ENCODE results near the gene ROS1.
"Not testable (repeated sequence)": the region's sequence is repeated elsewhere in the genome, so short reads cannot be mapped to it uniquely, and the experiment has no call there.

ROS1 gene

GRCh38 chr6:117373211-117373813 is 52.4 kb downstream of the ROS1 start:
- no peaks in the 10 kb centered on the region for H3K9me3 ChIP-seq (ENCODE audit: control insufficient read depth, insufficient read depth, low read length)
- H3K27me3 ChIP-seq (ENCODE audit: control insufficient read depth, insufficient read depth, low read length) = no peaks in the 10 kb centered on the region
- no peak overlapping the region for H3K4me3 ChIP-seq (ENCODE audit: low read depth, low read length)
- H3K36me3 ChIP-seq (ENCODE audit: control insufficient read depth, insufficient read depth, low read length) = no peaks in the 10 kb centered on the region
- no peak overlapping the region for H3K9ac ChIP-seq (ENCODE audit: low read depth, low read length)
- peaks cover 5% of the 10 kb centered on the region for H3K4me1 ChIP-seq (ENCODE audit: control insufficient read depth, insufficient read depth, low read length)

GRCh38 chr6:117372289-117372688 is 53.5 kb downstream of the ROS1 start:
- not testable (repeated sequence) for H3K4me3 ChIP-seq (ENCODE audit: low read depth, low read length); H3K4me1 ChIP-seq (ENCODE audit: control insufficient read depth, insufficient read depth, low read length); H3K9ac ChIP-seq (ENCODE audit: low read depth, low read length); H3K36me3 ChIP-seq (ENCODE audit: control insufficient read depth, insufficient read depth, low read length); H3K9me3 ChIP-seq (ENCODE audit: control insufficient read depth, insufficient read depth, low read length); H3K27me3 ChIP-seq (ENCODE audit: control insufficient read depth, insufficient read depth, low read length)

DNA sequence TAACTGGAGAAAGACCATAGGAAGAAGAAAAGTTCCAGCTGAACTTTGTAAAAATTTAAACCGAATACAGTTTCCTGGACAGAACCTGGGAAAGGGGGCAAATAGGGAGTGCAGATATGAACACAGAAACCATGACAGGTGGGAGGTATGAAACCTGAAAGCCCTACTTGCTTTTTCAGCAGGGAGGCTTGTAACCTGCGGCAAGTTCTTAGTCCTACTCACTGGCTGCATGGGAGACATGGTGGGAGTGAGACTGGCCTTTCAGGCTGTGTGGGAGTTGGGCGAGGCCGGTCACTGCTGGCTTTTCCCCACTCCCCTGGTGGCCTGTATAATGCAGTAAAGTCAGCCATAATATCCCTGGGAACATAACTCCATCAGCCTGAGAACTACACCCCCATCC is 54.2 kb downstream of the ROS1 start:
- Histone ChIP-seq H3K9ac (ENCODE audit: low read depth, low read length) (no peak overlapping the region), H3K9me3 (ENCODE audit: control insufficient read depth, insufficient read depth, low read length) (no peaks in the 10 kb centered on the region), H3K36me3 (ENCODE audit: control insufficient read depth, insufficient read depth, low read length) (no peaks in the 10 kb centered on the region), H3K27me3 (ENCODE audit: control insufficient read depth, insufficient read depth, low read length) (no peaks in the 10 kb centered on the region), H3K4me3 (ENCODE audit: low read depth, low read length) (no peak overlapping the region), H3K4me1 (ENCODE audit: control insufficient read depth, insufficient read depth, low read length) (peaks cover 5% of the 10 kb centered on the region)

DNA sequence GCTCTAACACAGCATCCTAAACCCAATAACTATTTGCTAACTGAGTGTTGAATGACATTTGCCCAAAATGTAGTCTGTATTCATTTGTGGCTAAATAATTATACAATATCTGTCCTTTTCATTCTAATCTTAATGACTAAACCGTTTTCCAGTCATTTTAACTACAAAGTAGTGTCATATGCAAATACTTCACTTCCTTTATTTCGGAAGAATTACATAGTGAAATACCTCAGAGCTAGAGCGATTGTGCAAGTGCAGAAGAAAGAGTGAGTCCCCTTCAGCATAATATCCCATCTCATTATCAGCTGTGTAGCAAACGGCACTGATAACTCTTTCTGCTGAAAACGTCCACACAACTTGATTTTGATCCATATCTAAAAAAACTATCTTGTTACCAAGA is 66.2 kb downstream of the ROS1 start:
- Histone ChIP-seq H3K4me1 (ENCODE audit: control insufficient read depth, insufficient read depth, low read length) (no peaks in the 10 kb centered on the region), H3K36me3 (ENCODE audit: control insufficient read depth, insufficient read depth, low read length) (no peaks in the 10 kb centered on the region), H3K9me3 (ENCODE audit: control insufficient read depth, insufficient read depth, low read length) (no peaks in the 10 kb centered on the region), H3K27me3 (ENCODE audit: control insufficient read depth, insufficient read depth, low read length) (no peaks in the 10 kb centered on the region), H3K9ac (ENCODE audit: low read depth, low read length) (no peak overlapping the region), H3K4me3 (ENCODE audit: low read depth, low read length) (no peak overlapping the region)

DNA sequence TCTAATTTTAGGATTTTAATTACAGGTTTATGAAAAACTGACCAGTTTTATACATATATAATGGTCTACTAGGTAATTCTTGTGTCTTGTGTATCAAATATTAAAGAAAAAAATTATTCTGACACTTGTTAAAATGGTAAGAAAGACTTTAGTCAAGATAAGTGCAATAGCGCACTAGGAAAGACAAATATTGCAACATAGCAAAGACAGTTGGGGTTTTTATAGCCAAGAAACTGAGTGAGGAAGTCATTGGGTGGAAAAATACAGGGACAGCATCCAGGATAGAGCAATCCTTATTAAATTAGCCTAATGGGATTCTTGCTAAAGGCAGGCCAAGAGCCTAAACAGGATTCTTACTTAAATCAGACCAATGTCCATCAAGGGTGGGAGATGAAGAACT is 71.1 kb downstream of the ROS1 start:
- no peak overlapping the region for H3K9ac ChIP-seq (ENCODE audit: low read depth, low read length)
- no peaks in the 10 kb centered on the region for H3K36me3 ChIP-seq (ENCODE audit: control insufficient read depth, insufficient read depth, low read length)
- no peaks in the 10 kb centered on the region for H3K27me3 ChIP-seq (ENCODE audit: control insufficient read depth, insufficient read depth, low read length)
- H3K4me3 ChIP-seq (ENCODE audit: low read depth, low read length) = no peak overlapping the region
- H3K4me1 ChIP-seq (ENCODE audit: control insufficient read depth, insufficient read depth, low read length) = no peaks in the 10 kb centered on the region
- no peaks in the 10 kb centered on the region for H3K9me3 ChIP-seq (ENCODE audit: control insufficient read depth, insufficient read depth, low read length)

DNA sequence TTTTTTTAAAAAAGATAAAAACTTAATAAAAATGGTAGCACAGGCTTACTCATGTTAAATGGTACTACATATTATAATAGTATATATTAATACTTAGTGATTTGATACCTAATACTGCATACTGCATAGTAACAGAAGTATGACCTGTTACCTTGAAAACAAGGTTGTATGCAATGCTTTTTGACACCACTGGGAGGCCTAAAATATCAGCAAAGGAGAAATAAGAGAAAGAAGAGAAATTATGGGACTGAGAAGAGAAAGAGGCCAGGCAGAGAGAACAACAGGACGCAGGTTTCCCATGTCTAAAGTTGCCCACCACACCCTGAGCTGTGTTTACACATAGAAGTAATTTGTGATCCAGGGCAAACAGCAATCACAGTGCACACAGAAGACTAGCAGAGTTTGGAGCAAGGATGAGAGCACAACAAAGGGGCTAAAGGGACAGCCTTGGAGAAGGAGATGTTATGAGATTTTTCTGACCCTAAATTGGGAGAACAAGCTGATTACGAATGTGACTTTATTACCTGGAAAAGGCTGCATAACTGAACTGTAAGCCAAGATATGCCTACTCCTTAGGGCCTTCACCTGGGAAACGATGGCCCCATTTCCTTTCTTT is 73.2 kb downstream of the ROS1 start:
- H3K4me1 ChIP-seq (ENCODE audit: control insufficient read depth, insufficient read depth, low read length) = no peaks in the 10 kb centered on the region
- H3K36me3 ChIP-seq (ENCODE audit: control insufficient read depth, insufficient read depth, low read length) = no peaks in the 10 kb centered on the region
- H3K4me3 ChIP-seq (ENCODE audit: low read depth, low read length) = no peak overlapping the region
- no peak overlapping the region for H3K9ac ChIP-seq (ENCODE audit: low read depth, low read length)
- no peaks in the 10 kb centered on the region for H3K9me3 ChIP-seq (ENCODE audit: control insufficient read depth, insufficient read depth, low read length)
- no peaks in the 10 kb centered on the region for H3K27me3 ChIP-seq (ENCODE audit: control insufficient read depth, insufficient read depth, low read length)

DNA sequence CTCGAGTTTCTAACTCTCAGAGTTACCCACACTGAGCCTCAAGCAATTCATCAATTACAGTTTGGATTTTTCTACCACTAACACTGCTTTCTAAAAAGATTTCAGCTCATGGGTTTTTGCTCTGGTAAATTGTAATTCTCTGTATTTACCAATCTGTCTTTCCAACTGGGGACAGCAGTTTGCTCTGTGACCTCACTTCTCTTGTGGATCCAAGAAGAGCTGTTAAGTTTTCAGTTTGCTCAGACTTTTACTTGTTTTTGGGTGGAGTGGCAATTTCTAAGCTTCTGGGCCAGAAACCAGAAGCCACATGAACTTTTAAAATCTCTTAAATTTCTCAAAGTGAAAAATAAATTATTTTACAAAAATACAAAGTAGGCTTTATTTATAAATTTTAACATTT is 74.2 kb downstream of the ROS1 start:
- Histone ChIP-seq H3K9ac (ENCODE audit: low read depth, low read length) (no peak overlapping the region), H3K27me3 (ENCODE audit: control insufficient read depth, insufficient read depth, low read length) (no peaks in the 10 kb centered on the region), H3K4me3 (ENCODE audit: low read depth, low read length) (no peak overlapping the region), H3K9me3 (ENCODE audit: control insufficient read depth, insufficient read depth, low read length) (no peaks in the 10 kb centered on the region), H3K36me3 (ENCODE audit: control insufficient read depth, insufficient read depth, low read length) (no peaks in the 10 kb centered on the region), H3K4me1 (ENCODE audit: control insufficient read depth, insufficient read depth, low read length) (no peaks in the 10 kb centered on the region)

DNA sequence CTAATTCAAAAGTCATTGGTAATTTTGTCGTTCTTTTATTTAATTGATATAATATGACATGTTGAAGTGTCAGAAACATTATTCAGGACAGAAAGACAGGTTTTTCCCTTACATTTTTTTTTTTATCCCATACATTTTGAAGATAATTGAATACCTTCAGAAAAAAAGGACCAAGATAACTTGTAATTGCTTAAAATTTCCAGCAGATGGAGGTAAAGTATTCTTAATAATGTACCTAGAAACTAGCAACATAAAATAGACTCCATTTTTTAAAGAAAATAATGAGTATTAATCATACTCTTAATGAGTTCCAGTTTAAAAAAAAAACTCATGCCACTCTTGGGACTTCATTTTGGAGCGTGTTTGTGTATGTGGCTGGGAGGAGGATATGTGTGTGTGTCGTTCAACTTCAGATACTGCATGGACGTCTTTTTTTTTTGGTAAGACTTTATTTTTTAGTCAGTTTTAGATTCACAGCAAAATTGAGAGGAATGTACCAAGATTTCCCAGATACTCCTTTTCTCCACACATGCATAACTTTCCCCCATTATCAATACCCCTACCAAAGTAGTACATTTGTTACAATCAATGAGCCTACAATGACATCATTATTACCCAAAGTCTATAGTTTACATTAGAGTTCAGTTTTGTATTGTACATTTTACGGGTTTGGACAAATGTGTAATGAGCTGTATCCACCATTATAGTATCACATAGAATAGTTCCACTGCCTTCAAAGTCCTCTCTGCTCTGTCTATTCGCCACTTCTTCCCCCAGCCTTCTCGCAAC is 79.4 kb downstream of the ROS1 start:
- Histone ChIP-seq H3K4me1 (ENCODE audit: control insufficient read depth, insufficient read depth, low read length) (no peaks in the 10 kb centered on the region), H3K36me3 (ENCODE audit: control insufficient read depth, insufficient read depth, low read length) (no peaks in the 10 kb centered on the region), H3K4me3 (ENCODE audit: low read depth, low read length) (no peak overlapping the region)

DNA sequence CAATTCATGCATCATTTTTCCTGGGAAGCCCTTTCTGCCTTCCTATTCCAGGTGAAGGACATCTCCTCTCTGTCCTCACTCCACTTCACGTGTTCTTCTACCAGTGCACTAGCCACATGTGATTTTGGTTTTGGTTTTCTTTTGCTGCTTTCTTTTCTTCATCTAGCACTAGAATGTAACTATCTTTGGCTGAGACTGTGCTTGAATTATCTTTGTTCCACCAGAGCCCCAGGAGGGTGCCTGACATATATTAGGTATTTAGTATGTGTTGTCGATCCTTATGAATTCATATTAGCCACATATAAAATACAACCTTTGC is 80.5 kb downstream of the ROS1 start:
- Histone ChIP-seq H3K4me3 (ENCODE audit: low read depth, low read length) (no peak overlapping the region), H3K27me3 (ENCODE audit: control insufficient read depth, insufficient read depth, low read length) (no peaks in the 10 kb centered on the region), H3K36me3 (ENCODE audit: control insufficient read depth, insufficient read depth, low read length) (no peaks in the 10 kb centered on the region), H3K4me1 (ENCODE audit: control insufficient read depth, insufficient read depth, low read length) (no peaks in the 10 kb centered on the region), H3K9ac (ENCODE audit: low read depth, low read length) (no peak overlapping the region), H3K9me3 (ENCODE audit: control insufficient read depth, insufficient read depth, low read length) (no peaks in the 10 kb centered on the region)

More for the DNA sequence above, 79.4 kb downstream of the ROS1 start:
- H3K9me3 ChIP-seq (ENCODE audit: control insufficient read depth, insufficient read depth, low read length) = no peaks in the 10 kb centered on the region
- no peak overlapping the region for H3K9ac ChIP-seq (ENCODE audit: low read depth, low read length)
- no peaks in the 10 kb centered on the region for H3K27me3 ChIP-seq (ENCODE audit: control insufficient read depth, insufficient read depth, low read length)

GRCh38 chr6:117344444-117345291 is 81.1 kb downstream of the ROS1 start:
- H3K9me3 ChIP-seq (ENCODE audit: control insufficient read depth, insufficient read depth, low read length) = no peaks in the 10 kb centered on the region
- no peaks in the 10 kb centered on the region for H3K36me3 ChIP-seq (ENCODE audit: control insufficient read depth, insufficient read depth, low read length)
- H3K4me3 ChIP-seq (ENCODE audit: low read depth, low read length) = no peak overlapping the region
- H3K9ac ChIP-seq (ENCODE audit: low read depth, low read length) = no peak overlapping the region
- no peaks in the 10 kb centered on the region for H3K27me3 ChIP-seq (ENCODE audit: control insufficient read depth, insufficient read depth, low read length)
- H3K4me1 ChIP-seq (ENCODE audit: control insufficient read depth, insufficient read depth, low read length) = no peaks in the 10 kb centered on the region

- Histone ChIP-seq H3K9ac (ENCODE audit: low read depth, low read length) (no peak overlapping the region), H3K36me3 (ENCODE audit: control insufficient read depth, insufficient read depth, low read length) (no peaks in the 10 kb centered on the region), H3K4me1 (ENCODE audit: control insufficient read depth, insufficient read depth, low read length) (no peaks in the 10 kb centered on the region)
These were observed 87.2 kb downstream of the ROS1 start for GRCh38 chr6:117338567-117338966.

More at GRCh38 chr6:117338567-117338966, 87.2 kb downstream of the ROS1 start:
- no peaks in the 10 kb centered on the region for H3K9me3 ChIP-seq (ENCODE audit: control insufficient read depth, insufficient read depth, low read length)
- H3K4me3 ChIP-seq (ENCODE audit: low read depth, low read length) = no peak overlapping the region
- no peaks in the 10 kb centered on the region for H3K27me3 ChIP-seq (ENCODE audit: control insufficient read depth, insufficient read depth, low read length)

Data from iPS-15b (cell line).